ENCODE results near the gene AFAP1.

AFAP1 gene

DNA sequence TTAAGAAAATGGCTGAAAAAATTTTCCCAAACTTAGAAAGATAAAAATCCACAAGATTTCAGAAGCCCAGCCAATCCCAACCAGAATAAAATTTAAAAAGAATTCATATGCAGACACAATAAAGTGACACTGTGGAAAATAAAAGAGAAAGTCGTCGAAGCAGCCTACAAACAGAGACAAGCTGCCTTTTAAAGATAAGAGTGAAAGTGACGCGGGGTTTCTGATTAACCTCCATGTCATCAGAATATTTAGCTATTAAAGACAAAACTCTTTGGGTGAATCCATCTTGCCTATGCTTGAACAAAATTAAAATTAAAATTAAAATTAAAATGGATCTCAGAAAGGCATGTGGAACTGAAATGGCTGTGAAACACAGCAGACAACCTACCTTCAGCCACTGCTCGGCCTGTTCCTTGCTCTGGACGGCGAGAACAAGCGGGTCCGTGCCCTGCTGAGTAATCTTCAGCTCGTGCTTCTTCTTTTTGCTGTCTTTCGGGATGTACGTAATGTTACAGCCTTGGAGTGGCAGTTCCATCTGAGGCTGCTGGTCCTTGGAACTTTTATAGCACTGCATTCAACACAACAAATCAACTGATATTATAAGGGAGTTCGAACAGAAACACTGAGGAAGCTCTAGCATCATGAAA is 101.4 kb downstream of the AFAP1 start:
- no peak for DNase-seq

DNA sequence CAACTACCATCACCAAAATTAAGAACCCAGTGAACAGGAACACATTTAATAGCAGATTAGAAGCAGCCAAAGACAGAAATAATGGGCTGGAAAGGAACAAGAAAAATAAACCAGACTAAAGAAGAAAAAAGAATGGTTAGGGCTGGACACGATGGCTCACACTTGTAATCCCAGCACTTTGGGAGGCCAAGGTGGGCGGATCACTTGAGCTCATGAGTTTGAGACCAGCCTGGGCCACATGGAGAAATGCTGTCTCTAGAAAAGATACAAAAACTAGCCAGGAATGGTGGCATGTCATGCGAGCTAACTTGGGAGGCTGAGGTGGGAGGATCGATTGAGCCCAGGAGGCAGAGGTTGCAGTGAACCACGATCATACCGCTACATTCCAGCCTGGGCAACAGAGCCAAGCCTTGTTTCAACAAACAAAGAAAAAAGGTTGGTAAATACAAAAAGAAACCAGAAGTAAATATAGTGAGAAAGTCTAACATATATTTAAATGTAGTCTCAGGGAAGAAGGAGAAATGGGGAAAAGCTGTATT is 102.0 kb downstream of the AFAP1 start:
- DNase-seq, result no peak

- no peak for DNase-seq
Measured at GRCh38 chr4:7831858-7832730, 107.6 kb downstream of the AFAP1 start.

- no peak for DNase-seq
Measured at GRCh38 chr4:7831330-7831729, 108.3 kb downstream of the AFAP1 start.

DNA sequence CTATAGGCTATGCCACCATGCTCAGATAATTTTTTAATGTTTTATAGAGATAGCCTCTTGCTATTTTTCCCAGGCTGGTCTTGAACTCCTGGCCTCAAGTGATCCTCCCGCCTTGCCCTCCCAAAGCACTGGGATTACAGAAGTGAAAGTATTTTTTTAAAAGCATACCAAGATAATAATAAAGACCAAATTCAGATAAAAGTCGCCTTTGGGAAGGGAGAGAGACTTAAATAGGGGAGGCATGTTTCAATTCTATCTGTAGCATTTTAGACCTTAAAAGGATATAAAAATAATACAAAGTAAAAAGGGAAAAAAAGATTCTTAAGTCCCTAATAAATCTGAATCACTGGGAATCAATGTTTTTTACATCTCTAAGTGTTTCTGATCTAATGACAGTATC is 108.9 kb downstream of the AFAP1 start:
- DNase-seq, result no peak

DNA sequence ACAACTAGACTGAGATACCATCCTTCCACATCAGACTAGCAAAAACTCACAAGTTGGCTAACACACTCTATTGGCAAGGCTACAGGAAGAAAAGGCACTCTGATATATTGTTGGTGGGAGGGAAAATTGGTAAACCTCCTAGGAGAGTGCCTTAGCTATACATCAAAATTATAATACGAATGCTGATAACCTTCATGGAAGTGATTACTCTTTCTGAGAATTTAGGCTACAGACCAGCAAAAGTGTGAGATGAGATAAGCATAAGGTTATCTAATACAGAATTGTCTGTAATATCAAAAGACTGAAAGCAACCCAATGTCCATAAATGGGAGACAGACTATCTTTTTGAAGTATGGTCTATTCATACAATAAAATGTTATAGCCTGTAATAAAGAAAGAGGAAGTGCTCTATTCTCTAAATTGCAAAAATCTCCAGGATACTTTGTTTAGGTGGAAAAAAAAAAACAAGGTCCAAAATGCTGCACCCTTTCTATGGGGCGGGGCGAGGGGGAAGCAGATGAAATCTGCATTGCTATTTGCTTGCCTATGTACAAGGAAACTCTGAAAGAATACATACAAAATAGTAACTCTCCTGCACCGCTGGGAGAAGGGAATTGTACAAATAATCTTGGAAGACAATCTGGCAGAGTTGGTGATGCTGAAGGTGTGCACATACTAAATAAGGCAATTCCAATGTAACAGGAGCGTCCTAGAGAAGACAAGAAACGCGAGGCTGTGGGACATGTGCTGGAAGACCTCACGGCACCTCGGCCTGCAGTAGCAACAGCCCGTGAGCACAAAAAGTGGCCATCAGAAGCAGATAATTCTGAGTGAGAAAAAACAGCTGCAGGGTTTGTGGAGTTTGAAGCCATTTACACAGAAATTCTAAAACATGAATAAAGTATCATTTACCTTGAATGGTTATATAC is 109.7 kb downstream of the AFAP1 start:
- DNase-seq, result no peak

DNA sequence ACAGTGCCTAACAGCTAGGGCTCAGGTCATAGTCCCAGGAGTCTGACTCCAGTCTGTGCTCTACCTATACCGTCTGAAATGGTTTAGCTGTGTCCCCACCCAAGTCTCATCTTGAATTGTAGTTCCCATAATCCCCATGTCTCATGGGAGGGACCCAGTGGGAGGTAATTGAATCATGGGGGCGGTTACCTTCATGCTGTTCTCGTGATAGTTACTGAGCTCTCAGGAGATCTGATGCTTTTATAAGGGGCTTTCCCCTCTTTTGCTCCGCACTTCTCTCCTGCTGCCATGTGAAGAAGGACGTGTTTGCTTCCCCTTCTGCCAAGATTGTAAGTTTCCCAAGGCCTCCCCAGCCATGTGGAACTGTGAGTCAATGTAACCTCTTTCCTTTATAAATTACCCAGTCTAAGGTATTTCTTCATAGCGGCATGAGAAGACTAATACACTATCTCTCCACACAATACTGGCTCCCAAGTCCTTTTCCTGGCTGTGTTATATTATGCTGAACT is 110.8 kb downstream of the AFAP1 start:
- DNase-seq, result no peak

DNA sequence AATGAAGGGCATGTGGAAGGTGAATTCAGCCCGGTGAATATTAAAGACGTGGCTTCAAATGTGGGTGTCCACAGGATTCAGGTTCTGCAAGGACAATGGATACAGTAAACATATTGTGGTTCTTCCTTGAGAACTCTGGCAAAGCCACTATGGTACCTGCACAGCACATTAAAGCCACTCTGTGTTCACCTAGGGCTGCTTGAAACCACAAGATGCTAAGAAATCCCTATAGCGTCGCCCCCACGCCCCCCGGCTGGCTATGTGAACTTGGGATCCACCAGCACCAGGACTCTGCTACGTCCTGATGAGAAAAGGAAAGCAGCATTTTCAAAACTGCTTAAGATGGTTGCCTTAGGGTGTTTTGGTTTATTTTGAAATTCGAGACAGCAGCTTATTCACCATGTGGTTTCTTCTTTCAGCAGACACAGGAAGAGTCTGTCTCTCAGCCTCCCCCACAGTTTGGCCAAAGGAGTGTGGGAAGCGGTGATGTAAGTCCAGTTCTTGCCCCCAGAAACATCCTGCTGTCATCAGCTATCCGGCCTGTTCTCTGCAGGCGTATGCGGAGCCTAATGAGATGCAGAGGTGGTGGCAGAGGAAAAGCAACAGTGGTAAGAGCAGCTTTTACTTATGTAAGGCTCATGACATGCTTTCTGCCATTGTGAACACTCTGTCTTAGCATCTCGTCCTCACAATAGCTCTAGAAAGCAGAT is 111.5 kb downstream of the AFAP1 start:
- peak; percentile 93 for DNase-seq

DNA sequence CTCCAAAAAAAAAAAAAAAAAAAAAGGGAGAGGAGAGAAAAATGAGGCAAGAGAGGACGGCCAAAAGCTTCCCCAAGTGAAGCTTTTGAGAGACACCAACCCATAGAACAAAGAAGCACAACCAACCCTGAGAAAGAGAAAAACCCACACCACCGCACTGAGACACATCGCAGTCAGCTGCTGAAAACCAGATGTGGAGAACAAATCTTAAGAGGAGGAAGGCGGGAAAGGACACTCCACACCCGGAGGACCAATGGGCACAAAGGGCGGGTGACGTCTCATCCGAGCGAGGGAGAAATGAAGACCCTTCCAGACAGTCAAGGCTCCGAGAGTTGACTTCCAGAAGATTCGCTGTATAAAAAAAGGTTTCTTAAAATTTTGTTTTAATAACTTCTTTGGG is 112.1 kb downstream of the AFAP1 start:
- DNase-seq, result no peak

DNA sequence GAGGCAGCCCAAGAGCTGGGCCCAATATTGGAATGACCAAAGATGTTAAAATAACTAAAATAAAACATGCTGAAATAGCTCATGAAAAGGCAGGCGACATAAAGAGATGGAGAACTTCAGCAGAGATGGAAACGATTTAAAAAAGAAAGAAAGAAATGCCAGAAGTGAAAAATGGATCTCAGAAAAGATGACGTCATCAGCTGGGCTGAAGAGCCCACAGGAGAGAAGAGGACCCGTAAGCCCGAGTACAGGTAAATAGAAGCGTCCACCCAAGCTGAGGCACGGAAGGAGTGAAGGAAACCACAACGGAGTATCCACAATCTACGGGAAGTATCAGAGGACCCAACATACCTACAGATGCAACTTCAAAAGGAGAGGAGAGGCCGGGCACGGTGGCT is 112.8 kb downstream of the AFAP1 start:
- DNase-seq, result no peak

DNA sequence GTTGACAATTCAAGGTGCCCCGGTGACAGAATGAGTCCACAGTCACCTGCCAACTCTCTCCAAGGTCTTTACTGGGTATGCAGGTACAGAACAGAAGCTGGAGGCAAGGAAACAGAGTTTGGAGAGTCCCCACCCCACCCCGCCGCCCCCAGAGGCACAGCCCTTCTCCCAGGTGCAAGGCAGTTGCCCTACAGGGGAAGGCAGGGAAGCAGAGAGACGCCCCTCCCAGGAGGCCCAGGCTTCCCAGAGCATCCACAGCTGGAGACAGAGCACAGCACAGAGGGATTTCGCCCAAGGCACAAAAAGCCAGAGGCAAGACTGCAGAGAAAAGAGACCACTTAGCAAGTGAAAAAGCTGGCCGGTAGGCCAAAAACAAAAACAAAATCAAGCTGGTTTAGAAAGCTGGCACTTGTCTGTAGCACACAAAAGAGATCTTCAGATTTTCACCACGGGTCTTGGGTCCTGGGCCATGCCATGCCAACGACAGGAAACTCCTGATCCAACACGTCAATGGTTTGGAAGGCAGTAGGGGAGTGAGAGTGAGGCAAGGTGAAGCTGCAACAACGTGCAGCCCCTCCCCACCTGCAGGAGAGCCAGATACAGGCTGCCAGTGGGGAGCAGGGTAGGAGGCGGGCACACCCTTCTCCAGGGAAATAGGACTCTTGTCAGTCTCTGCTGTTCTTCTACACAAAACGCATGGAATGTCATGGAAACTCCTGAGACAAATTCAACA is 113.3 kb downstream of the AFAP1 start:
- DNase-seq, result no peak

- DNase-seq, result no peak
Measured at GRCh38 chr4:7824218-7824617, 115.4 kb downstream of the AFAP1 start.

DNA sequence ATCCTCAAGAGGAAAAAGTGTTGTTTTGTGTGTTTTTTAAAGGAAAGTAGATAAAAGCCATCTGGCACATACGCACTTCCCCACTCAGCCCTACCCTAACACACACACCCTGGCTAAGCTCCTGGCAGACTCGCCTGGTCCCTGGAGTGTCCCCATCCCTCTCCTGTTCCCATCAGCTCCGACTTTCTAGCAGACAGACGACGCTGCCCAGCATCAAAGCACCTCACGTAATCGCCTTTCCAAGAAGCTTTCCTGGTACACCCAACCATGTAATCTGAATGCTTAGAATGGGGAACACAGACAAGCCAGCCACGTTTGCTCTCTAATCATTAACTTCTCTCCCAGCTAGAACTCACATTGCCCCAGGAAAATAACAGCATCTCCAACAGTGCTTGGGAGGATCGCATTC is 116.2 kb downstream of the AFAP1 start:
- DNase-seq, result no peak

DNA sequence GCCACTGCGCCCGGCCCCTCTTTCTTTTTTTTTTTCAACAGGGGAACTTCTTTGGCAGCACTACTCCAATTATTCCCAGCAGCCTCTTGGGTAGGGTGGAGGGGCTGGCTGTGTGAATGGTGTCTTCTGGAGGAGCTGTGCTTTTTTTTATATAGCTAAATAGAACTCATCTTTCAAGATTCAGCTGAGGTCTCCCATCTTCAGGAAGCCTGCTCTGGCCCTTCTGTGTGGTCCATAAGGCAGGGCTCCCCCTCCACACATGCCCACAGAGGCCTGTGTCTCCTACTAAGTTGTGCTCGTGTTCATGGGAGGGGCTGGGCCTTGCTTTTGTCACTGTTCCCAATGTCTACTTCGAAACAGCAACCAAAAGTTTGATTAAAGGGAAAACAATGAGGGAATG is 116.8 kb downstream of the AFAP1 start:
- DNase-seq, result no peak

GRCh38 chr4:7822137-7822505 is 117.5 kb downstream of the AFAP1 start:
- DNase-seq, result no peak

DNA sequence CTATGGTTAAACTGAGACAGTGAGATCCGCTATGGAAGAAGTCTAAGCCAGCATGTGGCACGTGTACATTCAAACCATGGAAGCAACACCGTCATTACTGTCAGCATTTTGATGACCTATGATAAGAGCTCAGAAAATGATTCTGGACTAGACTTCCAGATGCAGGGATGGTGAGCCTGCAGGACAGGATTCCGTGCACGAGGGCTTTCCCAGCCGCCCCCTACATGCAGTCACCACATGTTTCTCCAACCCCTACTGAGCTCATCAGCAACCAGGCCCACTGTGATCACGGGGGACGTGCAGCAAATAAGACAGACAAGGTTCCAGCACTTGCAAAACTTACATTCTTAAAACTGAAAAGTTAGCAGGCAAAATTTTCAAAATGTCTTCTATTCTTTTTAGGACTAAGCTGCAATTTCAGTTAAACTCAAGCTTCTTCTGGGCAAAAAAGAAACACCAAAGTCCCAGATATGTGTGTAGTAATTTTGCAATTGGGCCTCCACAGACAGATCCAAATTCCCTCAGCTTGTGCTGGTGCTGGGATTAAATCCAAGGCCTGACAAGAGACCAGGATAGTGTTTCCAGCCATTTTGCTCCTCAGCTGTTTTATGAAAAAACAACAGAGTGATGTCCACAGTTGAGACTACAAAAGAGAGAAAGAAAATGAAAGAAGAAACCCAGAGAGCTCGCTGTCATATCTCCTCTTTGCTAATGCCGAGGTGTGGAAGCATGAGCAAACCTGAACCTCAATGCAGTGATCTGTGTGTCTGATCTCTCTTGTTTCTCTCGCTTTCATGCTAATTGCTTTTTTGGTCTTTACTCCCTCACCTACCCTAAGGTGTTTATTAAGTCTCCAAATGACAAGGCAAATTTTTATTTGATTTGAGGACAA is 118.2 kb downstream of the AFAP1 start:
- no peak for DNase-seq

DNA sequence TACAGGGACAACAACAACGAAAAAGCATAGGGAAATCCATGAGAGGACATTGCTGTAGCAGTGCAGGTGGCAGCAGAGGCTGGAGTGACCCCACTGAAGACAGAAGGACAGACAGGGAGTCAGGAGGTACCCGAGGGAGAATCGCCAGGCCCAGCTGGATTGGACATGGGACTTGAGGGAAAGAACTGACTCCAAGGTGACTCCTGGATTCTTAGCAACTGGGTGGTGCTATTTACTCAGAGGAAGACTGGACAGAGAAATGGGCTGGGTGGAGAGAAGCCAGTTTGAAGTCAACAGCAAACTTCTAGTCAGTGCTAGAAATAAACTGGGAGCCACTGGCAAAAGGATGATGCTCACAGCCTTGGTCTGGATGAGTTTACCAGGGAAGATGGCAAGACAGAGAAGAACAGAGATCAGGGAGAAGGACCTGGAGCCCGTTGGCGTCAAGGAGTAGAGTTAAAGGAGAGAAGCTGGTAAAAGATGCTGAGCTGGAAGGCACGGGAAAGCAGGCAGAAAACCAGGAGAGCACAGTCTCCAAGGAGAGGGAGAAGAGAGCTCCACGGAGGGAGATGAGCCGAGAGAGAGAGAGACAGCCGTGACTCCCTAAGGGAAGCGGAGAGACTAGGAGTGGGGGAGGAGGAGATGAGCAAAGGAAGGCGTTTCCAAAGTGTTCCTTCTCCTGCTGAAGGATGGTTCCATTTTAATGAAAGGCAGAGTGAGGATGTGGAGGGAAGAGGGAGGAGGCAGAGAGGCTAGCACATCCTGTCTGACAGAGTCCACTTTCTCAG is 119.4 kb downstream of the AFAP1 start:
- no peak for DNase-seq

DNA sequence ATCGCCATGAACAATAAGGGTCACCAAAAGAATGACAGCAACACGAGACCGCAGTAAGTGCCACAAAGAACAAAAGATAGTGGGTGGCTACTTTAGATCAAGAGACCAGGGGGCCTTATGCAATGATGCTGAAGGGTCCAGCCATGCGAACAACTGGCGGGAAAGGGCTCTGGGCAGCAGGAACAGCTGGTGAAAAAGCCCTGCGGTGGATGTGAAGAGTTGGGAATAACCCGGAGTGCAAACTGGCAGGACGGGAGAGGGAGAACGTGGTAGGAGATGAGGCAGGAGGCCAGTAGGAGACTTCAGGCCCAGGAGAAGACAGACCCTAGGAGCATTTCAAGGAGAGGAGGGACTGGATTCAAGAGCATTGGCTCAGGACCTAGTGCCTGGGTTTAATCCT is 120.2 kb downstream of the AFAP1 start:
- no peak for DNase-seq

DNA sequence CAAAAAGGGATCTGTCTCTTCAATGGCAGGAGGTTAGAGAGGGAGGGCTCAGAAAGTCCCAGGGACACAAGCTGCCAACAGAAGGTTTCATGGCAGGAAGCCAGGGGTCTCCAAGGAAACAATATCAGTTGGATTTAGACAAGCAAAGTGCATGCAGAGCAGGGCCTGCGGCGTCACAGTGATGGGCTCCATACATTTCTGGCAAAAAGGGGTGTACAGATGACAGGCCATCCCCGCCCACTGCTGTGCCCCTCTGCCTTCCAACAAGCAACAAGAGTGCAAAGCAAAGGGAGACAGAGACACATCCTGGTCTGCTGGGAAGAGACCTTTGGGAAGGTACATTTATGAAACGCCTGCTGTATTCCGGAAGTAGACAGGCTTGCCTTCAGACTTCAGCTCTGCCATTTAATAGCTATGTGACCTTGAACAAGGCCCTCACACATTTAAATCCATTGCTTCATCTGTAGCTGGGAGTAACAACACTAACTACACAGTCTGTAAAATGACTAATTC is 121.2 kb downstream of the AFAP1 start:
- DNase-seq, result no peak
